Activated CD4-positive, alpha-beta memory T cell treated with anti-CD3 and anti-CD28 coated beads for 36 hours (primary cell): ENCODE data around the gene EFHC2. TPM values are rescaled to one million over a fixed set of nuclear protein-coding genes. Genes with fewer than 3 reads are reported as not detected.

ENCODE experiments used
- CTCF ChIA-PET: fragments of 350-600 bp; sonication (Branson Sonifier 250); formaldehyde crosslinking; loops from one replicate; lab custom pipeline; 2021; ENCODE audit warnings: antibody characterized with exemption, inconsistent platforms; lab: Charles Lee
- POLR2A ChIA-PET: fragments of 350-600 bp; sonication (Branson Sonifier 250); formaldehyde crosslinking; loops from one replicate; lab custom pipeline; 2021; ENCODE audit warnings: antibody characterized with exemption; lab: Charles Lee
- DNase-seq: peaks from one replicate; pipeline ENCODE4 v3.0.0-alpha.2; 2020
- H3K27ac Mint-ChIP-seq: one replicate; pipeline ENCODE4 v1.8.0; 2021; ENCODE audit warnings: mixed read lengths
- H3K27me3 Mint-ChIP-seq: one replicate; pipeline ENCODE4 v1.8.0; 2021; ENCODE audit warnings: mixed read lengths
- H3K36me3 Mint-ChIP-seq: one replicate; pipeline ENCODE4 v1.8.0; 2021; ENCODE audit warnings: mixed read lengths
- H3K4me1 Mint-ChIP-seq: one replicate; pipeline ENCODE4 v1.8.0; 2021; ENCODE audit warnings: low read depth, mixed read lengths
- H3K4me3 Mint-ChIP-seq: one replicate; pipeline ENCODE4 v1.8.0; 2021; ENCODE audit warnings: mild to moderate bottlenecking, mixed read lengths
- H3K9me3 Mint-ChIP-seq: one replicate; pipeline ENCODE4 v1.8.0; 2021; ENCODE audit warnings: mixed read lengths
- intact Hi-C: fragments of 100-400 bp; cut with micrococcal nuclease; formaldehyde crosslinking; loops from one replicate; pipeline ENCODE4 v1.15.1; 2023
- total RNA-seq, 2 experiments: library from RNA; stranded (reverse); gene quantifications; one replicate each; pipeline ENCODE4 v1.2.3, GENCODE V29; 2021

Gene EFHC2
- under 1 TPM; 0.24 to 0.58 TPM for total RNA-seq

- no peaks in the 10 kb centered on the region for H3K27me3 Mint-ChIP-seq
- H3K36me3 Mint-ChIP-seq, result no peaks in the 10 kb centered on the region
- ChIA-PET CTCF (no interaction called here), POLR2A (no interaction called here)
- peak within 1 kb of the TSS; percentile 75 for H3K27ac Mint-ChIP-seq
- intact Hi-C loops, result no loop called here
- H3K4me1 Mint-ChIP-seq, result peaks cover 11% of the 10 kb centered on the region
- DNase-seq, result peak; percentile 59
- no peaks in the 10 kb centered on the region for H3K9me3 Mint-ChIP-seq
- H3K4me3 Mint-ChIP-seq, result peak within 1 kb of the TSS; percentile 76
These were observed at the start of gene EFHC2 for GRCh38 chrX:44343412-44344141. Gene EFHC2, minus strand, starts transcription at chrX:44343672. Its CDS starts 84 bp downstream, at chrX:44343588.

GRCh38 chrX:44392767-44393166 lies 49.3 kb upstream of the EFHC2 start:
- Mint-ChIP-seq H3K4me3 (no peak overlapping the region), H3K4me1 (no peaks in the 10 kb centered on the region), H3K9me3 (peaks cover 2% of the 10 kb centered on the region), H3K27ac (no peak overlapping the region), H3K27me3 (no peaks in the 10 kb centered on the region), H3K36me3 (no peaks in the 10 kb centered on the region)
- no peak for DNase-seq
- intact Hi-C loops, result no loop called here
- POLR2A ChIA-PET, result no interaction called here
- CTCF ChIA-PET, result interaction anchor here (0.8 kb wide), 1 partner anchor 26 kb away, joined by 4 read pairs; no protein-coding TSS in a partner anchor

GRCh38 chrX:44384688-44385338 lies 41.3 kb upstream of the EFHC2 start:
- intact Hi-C loops, result no loop called here
- POLR2A ChIA-PET, result no interaction called here
- H3K4me1 Mint-ChIP-seq, result no peaks in the 10 kb centered on the region
- CTCF ChIA-PET, result no interaction called here
- H3K9me3 Mint-ChIP-seq, result no peaks in the 10 kb centered on the region
- DNase-seq, result no peak
- no peaks in the 10 kb centered on the region for H3K27me3 Mint-ChIP-seq
- no peaks in the 10 kb centered on the region for H3K36me3 Mint-ChIP-seq
- no peak overlapping the region for H3K4me3 Mint-ChIP-seq
- no peak overlapping the region for H3K27ac Mint-ChIP-seq

GRCh38 chrX:44382871-44383270 lies 39.4 kb upstream of the EFHC2 start:
- Mint-ChIP-seq H3K27me3 (no peaks in the 10 kb centered on the region), H3K4me3 (no peak overlapping the region), H3K36me3 (no peaks in the 10 kb centered on the region), H3K9me3 (no peaks in the 10 kb centered on the region), H3K4me1 (no peaks in the 10 kb centered on the region), H3K27ac (no peak overlapping the region)
- DNase-seq, result no peak
- ChIA-PET POLR2A (no interaction called here), CTCF (interaction anchor here (0.6 kb wide), 1 partner anchor 48 kb away, joined by 4 read pairs; no protein-coding TSS in a partner anchor)
- intact Hi-C loops, result no loop called here

- H3K4me3 Mint-ChIP-seq, result no peak overlapping the region
- intact Hi-C loops, result no loop called here
- H3K36me3 Mint-ChIP-seq, result no peaks in the 10 kb centered on the region
- no peak for DNase-seq
- ChIA-PET CTCF (no interaction called here), POLR2A (no interaction called here)
- no peaks in the 10 kb centered on the region for H3K27me3 Mint-ChIP-seq
- H3K9me3 Mint-ChIP-seq, result no peaks in the 10 kb centered on the region
- H3K4me1 Mint-ChIP-seq, result peaks cover 6% of the 10 kb centered on the region
- H3K27ac Mint-ChIP-seq, result no peak overlapping the region
These were observed 9.3 kb upstream of the EFHC2 start for GRCh38 chrX:44352758-44353157.

GRCh38 chrX:44349561-44349960 lies 6.1 kb upstream of the EFHC2 start:
- Mint-ChIP-seq H3K9me3 (no peaks in the 10 kb centered on the region), H3K4me3 (no peak overlapping the region), H3K27me3 (no peaks in the 10 kb centered on the region), H3K4me1 (peaks cover 11% of the 10 kb centered on the region), H3K36me3 (no peaks in the 10 kb centered on the region), H3K27ac (no peak overlapping the region)
- ChIA-PET CTCF (no interaction called here), POLR2A (no interaction called here)
- no peak for DNase-seq
- intact Hi-C loops, result no loop called here

GRCh38 chrX:44344687-44345086 lies 1.2 kb upstream of the EFHC2 start:
- DNase-seq, result peak; percentile 9
- Mint-ChIP-seq H3K9me3 (no peaks in the 10 kb centered on the region), H3K4me3 (peak overlapping the region; percentile 76), H3K27me3 (no peaks in the 10 kb centered on the region), H3K27ac (peak overlapping the region; percentile 75), H3K36me3 (no peaks in the 10 kb centered on the region), H3K4me1 (peaks cover 11% of the 10 kb centered on the region)
- intact Hi-C loops, result no loop called here
- ChIA-PET CTCF (no interaction called here), POLR2A (no interaction called here)

- Mint-ChIP-seq H3K36me3 (no peaks in the 10 kb centered on the region), H3K27me3 (no peaks in the 10 kb centered on the region), H3K9me3 (no peaks in the 10 kb centered on the region), H3K4me1 (peaks cover 11% of the 10 kb centered on the region), H3K4me3 (peak overlapping the region; percentile 76), H3K27ac (peak overlapping the region; percentile 75)
- intact Hi-C loops, result no loop called here
- CTCF ChIA-PET, result no interaction called here
- DNase-seq, result peak; percentile 77
- POLR2A ChIA-PET, result no interaction called here
These were observed 722 bp upstream of the EFHC2 start for GRCh38 chrX:44344194-44344593.

GRCh38 chrX:44342866-44343265 lies 606 bp downstream of the EFHC2 start:
- ChIA-PET CTCF (no interaction called here), POLR2A (no interaction called here)
- no peaks in the 10 kb centered on the region for H3K36me3 Mint-ChIP-seq
- H3K27me3 Mint-ChIP-seq, result no peaks in the 10 kb centered on the region
- H3K4me3 Mint-ChIP-seq, result peak overlapping the region; percentile 76
- peaks cover 11% of the 10 kb centered on the region for H3K4me1 Mint-ChIP-seq
- no peak for DNase-seq
- intact Hi-C loops, result no loop called here
- no peaks in the 10 kb centered on the region for H3K9me3 Mint-ChIP-seq
- H3K27ac Mint-ChIP-seq, result no peak overlapping the region

GRCh38 chrX:44338361-44338760 lies 5.1 kb downstream of the EFHC2 start:
- CTCF ChIA-PET, result no interaction called here
- no peaks in the 10 kb centered on the region for H3K4me1 Mint-ChIP-seq
- no peak overlapping the region for H3K27ac Mint-ChIP-seq
- H3K27me3 Mint-ChIP-seq, result no peaks in the 10 kb centered on the region
- intact Hi-C loops, result no loop called here
- H3K36me3 Mint-ChIP-seq, result no peaks in the 10 kb centered on the region
- H3K9me3 Mint-ChIP-seq, result no peaks in the 10 kb centered on the region
- POLR2A ChIA-PET, result no interaction called here
- H3K4me3 Mint-ChIP-seq, result no peak overlapping the region
- no peak for DNase-seq

- intact Hi-C loops, result no loop called here
- Mint-ChIP-seq H3K4me1 (peaks cover 19% of the 10 kb centered on the region), H3K36me3 (no peaks in the 10 kb centered on the region), H3K9me3 (no peaks in the 10 kb centered on the region), H3K4me3 (no peak overlapping the region), H3K27ac (no peak overlapping the region), H3K27me3 (no peaks in the 10 kb centered on the region)
- ChIA-PET CTCF (interaction anchor here (0.6 kb wide), 1 partner anchor 18 kb away, joined by 7 read pairs; no protein-coding TSS in a partner anchor), POLR2A (no interaction called here)
- no peak for DNase-seq
These were observed 11.0 kb downstream of the EFHC2 start for GRCh38 chrX:44332437-44332836.

- CTCF ChIA-PET, result interaction anchor here (1.1 kb wide), 1 partner anchor 183 kb away, joined by 3 read pairs; no protein-coding TSS in a partner anchor
- intact Hi-C loops, result no loop called here
- Mint-ChIP-seq H3K9me3 (no peaks in the 10 kb centered on the region), H3K27me3 (no peaks in the 10 kb centered on the region), H3K4me3 (no peak overlapping the region), H3K27ac (no peak overlapping the region), H3K4me1 (peaks cover 19% of the 10 kb centered on the region), H3K36me3 (no peaks in the 10 kb centered on the region)
- POLR2A ChIA-PET, result no interaction called here
- DNase-seq, result no peak
These were observed 13.2 kb downstream of the EFHC2 start for GRCh38 chrX:44330227-44330626.
